H1 (cell line): ENCODE measurements around the gene HID1. TPM values are rescaled to one million over a fixed set of nuclear protein-coding genes. Genes with fewer than 3 reads are reported as not detected.

Source experiments
- CTCF ChIA-PET: fragments of 300-600 bp; sonication (Branson Sonifier 250); formaldehyde crosslinking; loops from one replicate; lab custom pipeline; 2021; ENCODE audit not compliant: partially characterized antibody; lab: Charles Lee
- POLR2A ChIA-PET: fragments of 300-600 bp; sonication (Branson Sonifier 250); formaldehyde crosslinking; loops from one replicate; lab custom pipeline; 2021; ENCODE audit warnings: inconsistent platforms; ENCODE audit not compliant: partially characterized antibody; lab: Charles Lee
- DNase-seq, 2 experiments: peaks; one replicate each; pipeline versions ENCODE4 v3.0.0 to v3.0.0-alpha.2; 2010 to 2022; ENCODE audit warnings: low spot score in 2 of 2, low read depth in 1 of 2, mixed read lengths in 1 of 2
- FAIRE-seq: peaks from 2 replicates; lab custom pipeline; 2011; peaks lifted over from hg19 to GRCh38; lab: Jason Lieb, UNC
- H2AFZ ChIP-seq: 2 replicates; pipeline ENCODE4 v1.8.1; 2012; ENCODE audit warnings: low read length, inconsistent platforms
- H2AK5ac ChIP-seq: 2 replicates; pipeline ENCODE4 v1.6.1; 2013; ENCODE audit warnings: low read depth, low read length
- H2BK120ac ChIP-seq: replicated peaks from 2 replicates; pipeline ENCODE3; 2013; ENCODE audit warnings: low read depth, low read length, inconsistent platforms
- H2BK12ac ChIP-seq: 2 replicates; pipeline ENCODE4 v1.6.1; 2013; ENCODE audit warnings: low read depth, low read length
- H2BK15ac ChIP-seq: 2 replicates; pipeline ENCODE4 v1.6.1; 2013; ENCODE audit warnings: low read length
- H2BK20ac ChIP-seq: 2 replicates; pipeline ENCODE4 v1.6.1; 2013; ENCODE audit warnings: low read length
- H2BK5ac ChIP-seq: 2 replicates; pipeline ENCODE4 v1.6.1; 2013; ENCODE audit warnings: low read depth, low read length
- H3K14ac ChIP-seq: 2 replicates; pipeline ENCODE4 v1.6.1; 2013; ENCODE audit warnings: inconsistent platforms; ENCODE audit not compliant: insufficient read length
- H3K18ac ChIP-seq: 2 replicates; pipeline ENCODE4 v1.6.1; 2013; ENCODE audit warnings: low read length; ENCODE audit errors: extremely low read depth
- H3K23ac ChIP-seq: 2 replicates; pipeline ENCODE4 v1.6.1; 2013; ENCODE audit warnings: inconsistent platforms; ENCODE audit not compliant: insufficient read length
- H3K23me2 ChIP-seq: 2 replicates; pipeline ENCODE4 v1.6.1; 2013; ENCODE audit warnings: low read depth, low read length
- H3K27ac ChIP-seq: 2 replicates; pipeline ENCODE4 v1.6.1; 2011; ENCODE audit warnings: low read depth, low read length, inconsistent platforms
- H3K27me3 ChIP-seq, 4 experiments: replicated peaks in 1 of 4; 1 replicate in 1 of 4; 2 replicates in 3 of 4; pipeline versions ENCODE4 v1.6.1 to v1.8.1; 2011 to 2013; ENCODE audit warnings: low read length in 3 of 4, mild to moderate bottlenecking in 3 of 4, inconsistent platforms in 2 of 4, mixed read lengths in 2 of 4, moderate library complexity in 1 of 4; ENCODE audit not compliant: control insufficient read depth in 3 of 4, insufficient read depth in 3 of 4; ENCODE audit errors: extremely low read depth in 1 of 4
- H3K36me3 ChIP-seq, 4 experiments: 2 replicates each; pipeline versions ENCODE4 v1.6.1 to v1.8.1; 2011 to 2013; ENCODE audit warnings: mild to moderate bottlenecking in 4 of 4, low read length in 3 of 4, moderate library complexity in 2 of 4, control low read depth in 1 of 4, inconsistent platforms in 1 of 4; ENCODE audit not compliant: insufficient read depth in 4 of 4, control insufficient read depth in 2 of 4
- H3K4ac ChIP-seq: replicated peaks from 2 replicates; pipeline ENCODE3; 2013; ENCODE audit warnings: low read length, low read depth, mixed read lengths, inconsistent platforms; ENCODE audit not compliant: insufficient read length
- H3K4me1 ChIP-seq, 4 experiments: replicated peaks in 1 of 4; 1 replicate in 1 of 4; 2 replicates in 3 of 4; pipeline versions ENCODE4 v1.6.1 to v1.8.1; 2011 to 2013; ENCODE audit warnings: low read length in 3 of 4, inconsistent platforms in 2 of 4, mixed read lengths in 1 of 4; ENCODE audit not compliant: insufficient read depth in 4 of 4, control insufficient read depth in 3 of 4
- H3K4me2 ChIP-seq, 2 experiments: 2 replicates each; pipeline versions ENCODE4 v1.6.1 to v1.8.1; 2011 to 2013; ENCODE audit warnings: low read depth in 2 of 2, low read length in 2 of 2, control low read depth in 1 of 2, inconsistent platforms in 1 of 2, mild to moderate bottlenecking in 1 of 2; ENCODE audit not compliant: insufficient read depth in 1 of 2
- H3K4me3 ChIP-seq, 4 experiments: fragments of 200-600, 300-600 bp in 1 of 4; sonication (generic), shearing (Covaris generic), sonication (Bioruptor Twin) in 1 of 4; 2 replicates each; pipeline versions ENCODE4 v1.5.1 to v1.8.1; 2011 to 2016; ENCODE audit warnings: low read length in 4 of 4, low read depth in 3 of 4, control low read depth in 2 of 4, inconsistent platforms in 2 of 4, mild to moderate bottlenecking in 2 of 4, mixed read lengths in 1 of 4, moderate library complexity in 1 of 4; ENCODE audit not compliant: insufficient read depth in 2 of 4; ENCODE audit errors: extremely low read depth in 1 of 4
- H3K56ac ChIP-seq: replicated peaks from 2 replicates; pipeline ENCODE3; 2013; ENCODE audit warnings: low read depth, mild to moderate bottlenecking, mixed read lengths, low read length, inconsistent platforms; ENCODE audit not compliant: insufficient read length
- H3K79me1 ChIP-seq: 2 replicates; pipeline ENCODE4 v1.6.1; 2013; ENCODE audit warnings: low read depth, low read length, control low read depth
- H3K79me2 ChIP-seq, 2 experiments: 2 replicates each; pipeline versions ENCODE4 v1.6.1 to v1.8.1; 2012 to 2013; ENCODE audit warnings: low read length in 2 of 2, mild to moderate bottlenecking in 2 of 2, inconsistent platforms in 1 of 2; ENCODE audit not compliant: insufficient read depth in 2 of 2, control insufficient read depth in 1 of 2
- H3K9ac ChIP-seq, 4 experiments: replicated peaks in 1 of 4; 1 replicate in 1 of 4; 2 replicates in 3 of 4; pipeline versions ENCODE4 v1.6.1 to v1.8.1; 2011 to 2013; ENCODE audit warnings: low read depth in 3 of 4, low read length in 3 of 4, control low read depth in 2 of 4, mild to moderate bottlenecking in 2 of 4, moderate library complexity in 2 of 4, inconsistent platforms in 1 of 4; ENCODE audit errors: extremely low read depth in 1 of 4
- H3K9me3 ChIP-seq, 2 experiments: 2 replicates each; pipeline versions ENCODE4 v1.6.1 to v1.8.1; 2012 to 2013; ENCODE audit warnings: mild to moderate bottlenecking in 2 of 2, moderate library complexity in 2 of 2, control low read depth in 1 of 2, inconsistent platforms in 1 of 2, low read depth in 1 of 2, low read length in 1 of 2, mixed read lengths in 1 of 2; ENCODE audit not compliant: insufficient read depth in 2 of 2
- H4K20me1 ChIP-seq, 2 experiments: replicated peaks in 1 of 2; 2 replicates each; pipeline versions ENCODE3 to v1.8.1; 2011 to 2013; ENCODE audit warnings: inconsistent platforms in 2 of 2, low read length in 2 of 2, mild to moderate bottlenecking in 1 of 2; ENCODE audit not compliant: insufficient read depth in 2 of 2, control insufficient read depth in 1 of 2
- H4K5ac ChIP-seq: 2 replicates; pipeline ENCODE4 v1.6.1; 2013; ENCODE audit warnings: low read length, low read depth, mixed read lengths, inconsistent platforms; ENCODE audit not compliant: insufficient read length
- H4K8ac ChIP-seq: 2 replicates; pipeline ENCODE4 v1.8.0; 2013; ENCODE audit warnings: mild to moderate bottlenecking, moderate library complexity, low read length, inconsistent platforms; ENCODE audit not compliant: insufficient read depth; ENCODE audit errors: extremely low read depth
- H4K91ac ChIP-seq: replicated peaks from 2 replicates; pipeline ENCODE3; 2013; ENCODE audit warnings: low read length, mixed read lengths, inconsistent platforms; ENCODE audit not compliant: insufficient read length
- KDM1A ChIP-seq: fragments of 200-600, 300-600 bp; sonication (generic); IDR thresholded peaks from 2 replicates; pipeline ENCODE4 v1.7.1; 2016; ENCODE audit warnings: mild to moderate bottlenecking, low read length, borderline replicate concordance
- KDM5A ChIP-seq: fragments of 200-600 bp; IDR thresholded peaks from 2 replicates; pipeline ENCODE4 v1.7.1; 2012; ENCODE audit warnings: mild to moderate bottlenecking, low read length, inconsistent platforms, mixed read lengths
- POU5F1 ChIP-seq: IDR thresholded peaks from 2 replicates; pipeline ENCODE4 v1.6.1; 2011; ENCODE audit warnings: low read depth, mild to moderate bottlenecking, low read length, moderate library complexity
- WGBS, 2 experiments: shearing (Covaris generic) in 1 of 2; methylation state at CpG; one replicate each; pipeline versions ENCODE4 v1.1.6 to v1.1.7; 2013 to 2015; ENCODE audit warnings: low lambda C conversion rate in 2 of 2, mixed read lengths in 2 of 2, inconsistent platforms in 1 of 2, low coverage in 1 of 2, missing lambda C conversion rate in 1 of 2; ENCODE audit not compliant: insufficient replicate concordance in 2 of 2, insufficient coverage in 1 of 2, insufficient read length in 1 of 2; ENCODE audit errors: extremely low coverage in 1 of 2, missing lambda C conversion rate in 1 of 2; 5-methylcytosine and 5-hydroxymethylcytosine counted together
- polyA plus RNA-seq, 7 experiments: library from polyadenylated mRNA; depleted of rRNA in 3 of 7; stranded (reverse) in 5 of 7; unstranded in 2 of 7; fragments of >200 nt in 5 of 7; fragments of 200-250 nt in 2 of 7; gene quantifications; 1 replicate in 5 of 7; 2 replicates in 1 of 7; 4 replicates in 1 of 7; pipeline versions ENCODE4 v1.2.1 to v1.2.3, GENCODE V29; 2011 to 2013; ENCODE audit warnings: missing spikeins in 2 of 7, mixed read lengths in 2 of 7
- total RNA-seq: library from RNA; stranded (reverse); fragmentation: NEBNext Ultra II Directional; extraction: Animal tissue kit (Norgen Biotek cat#: 25700); gene quantifications from 2 replicates; pipeline ENCODE4 v1.2.1, GENCODE V29; 2021

Gene HID1
- total and polyA plus RNA-seq, 2 of the 8 experiments (the other 6 are each of a cell fraction or from before 2014, with no cell fraction given) = 15.1 to 25.9 TPM

- peak; percentile 64; the same call in 1 of the 2 replicates for TF ChIP-seq KDM1A
- TF ChIP-seq POU5F1 = no peak
- no peak for TF ChIP-seq KDM5A
- H4K91ac ChIP-seq = no peak overlapping the region
- H3K27ac ChIP-seq = no peak overlapping the region
- no peak overlapping the region for H2BK5ac ChIP-seq
- no peaks in the 10 kb centered on the region for H3K79me1 ChIP-seq
- DNase-seq (no peak), FAIRE-seq (no peak)
- no peak overlapping the region for H3K14ac ChIP-seq
- no peak overlapping the region for H3K4me3 ChIP-seq
- H3K9me3 ChIP-seq = peaks cover 0 to 7% of the 10 kb centered on the region in 2 experiments; a peak in 1 of 4 replicates
- H2BK120ac ChIP-seq = no peak overlapping the region
- H2BK12ac ChIP-seq = peak overlapping the region; percentile 68; the same call in 1 of the 2 replicates
- WGBS, 2 experiments = 83% methylated on average over 7 of the region's 7 CpGs; no CpG with 5 or more reads in 1 of the 2 experiments
- H3K4me1 ChIP-seq = peaks cover 5 to 15% (median 13%) of the 10 kb centered on the region in 4 experiments
- H3K23me2 ChIP-seq = no peaks in the 10 kb centered on the region
- H3K56ac ChIP-seq = no peak overlapping the region
- ChIA-PET POLR2A (no interaction called here), CTCF (interaction anchor here (0.5 to 49.9 kb wide), 4 partner anchors 19 to 47 kb away, joined by 3 to 1072 read pairs (median 3); partner anchors contain the start of gene OTOP2)
- no peaks in the 10 kb centered on the region for H3K79me2 ChIP-seq
- no peaks in the 10 kb centered on the region for H3K36me3 ChIP-seq
- H3K9ac ChIP-seq = no peak overlapping the region
- H2AK5ac ChIP-seq = no peak overlapping the region
- no peak overlapping the region for H2BK15ac ChIP-seq
- H3K23ac ChIP-seq = no peak overlapping the region
- H3K4me2 ChIP-seq = no peak overlapping the region
- H2BK20ac ChIP-seq = no peak overlapping the region
- no peak overlapping the region for H3K18ac ChIP-seq
- H3K4ac ChIP-seq = peak overlapping the region; percentile 9
- no peak overlapping the region for H4K5ac ChIP-seq
- no peaks in the 10 kb centered on the region for H4K20me1 ChIP-seq
- peaks cover 0 to 4% (median under 1%) of the 10 kb centered on the region in 4 experiments; a peak in 4 of 7 replicates for H3K27me3 ChIP-seq
- H2AFZ ChIP-seq = no peak overlapping the region
- H4K8ac ChIP-seq = no peak overlapping the region
These were observed 67.7 kb downstream of the HID1 start for GRCh38 chr17:74904687-74905409.
